ENCODE data around the gene VPS37D. TPM values are rescaled to one million over a fixed set of nuclear protein-coding genes. Genes with fewer than 3 reads are reported as not detected.
A peak's percentile ranks its signal among the peaks of the same experiment; 100 is the strongest.

Gene VPS37D
- total RNA-seq, 2 donors from 2014 or later: 0.92 to 1.2 TPM

- Histone ChIP-seq H3K36me3 (no peaks in the 10 kb centered on the region), H3K4me1 (ENCODE audit: control insufficient read depth in 1 of 2, low read depth in 2 of 2) (peaks cover 13 to 18% of the 10 kb centered on the region in 2 donors), H3K27me3 (replicated peaks; ENCODE audit: insufficient read depth) (peaks cover 15% of the 10 kb centered on the region), H3K4me3 (peak overlapping the region; percentile 70), H3K27ac (no peak overlapping the region), H3K9me3 (no peaks in the 10 kb centered on the region)
- ATAC-seq (ENCODE audit: insufficient number of reproducible peaks, low FRiP score, low read depth) (no peak), DNase-seq (ENCODE audit: low spot score) (no peak)
- TF ChIP-seq CTCF (IDR thresholded peaks at IDR 0.05): no peak
Observed at GRCh38 chr7:73622909-73623797, 44.5 kb upstream of the VPS37D start.

- no peak for TF ChIP-seq CTCF (IDR thresholded peaks at IDR 0.05)
- DNase-seq (ENCODE audit: low spot score): peak; percentile 40
Observed at GRCh38 chr7:73623798-73624668, 43.6 kb upstream of the VPS37D start, which contains the start of gene MLXIPL. TSS of gene MLXIPL (minus strand) at chr7:73624522. CDS start at chr7:73624492, 30 bp downstream.

GRCh38 chr7:73624669-73625001, 43.0 kb upstream of the VPS37D start:
- Histone ChIP-seq H3K27me3 (replicated peaks; ENCODE audit: insufficient read depth) (peaks cover 15% of the 10 kb centered on the region), H3K9me3 (no peaks in the 10 kb centered on the region), H3K4me3 (peak overlapping the region; percentile 70), H3K4me1 (ENCODE audit: control insufficient read depth in 1 of 2, low read depth in 2 of 2) (peaks cover 13 to 18% of the 10 kb centered on the region in 2 donors), H3K27ac (no peak overlapping the region), H3K36me3 (no peaks in the 10 kb centered on the region)
- no peak for TF ChIP-seq CTCF (IDR thresholded peaks at IDR 0.05)
- no peak for DNase-seq (ENCODE audit: low spot score)
- ATAC-seq (ENCODE audit: insufficient number of reproducible peaks, low FRiP score, low read depth): no peak

More at GRCh38 chr7:73623798-73624668, 43.6 kb upstream of the VPS37D start, which contains the start of gene MLXIPL:
- no peak for ATAC-seq (ENCODE audit: insufficient number of reproducible peaks, low FRiP score, low read depth)
- Histone ChIP-seq H3K9me3 (no peaks in the 10 kb centered on the region), H3K4me3 (peak within 1 kb of the TSS; percentile 70), H3K27me3 (replicated peaks; ENCODE audit: insufficient read depth) (peaks cover 15% of the 10 kb centered on the region), H3K36me3 (no peaks in the 10 kb centered on the region), H3K27ac (no peak within 1 kb of the TSS), H3K4me1 (ENCODE audit: control insufficient read depth in 1 of 2, low read depth in 2 of 2) (peaks cover 13 to 18% of the 10 kb centered on the region in 2 donors)

- Histone ChIP-seq H3K27me3 (replicated peaks; ENCODE audit: insufficient read depth) (peaks cover 15% of the 10 kb centered on the region), H3K4me1 (ENCODE audit: control insufficient read depth in 1 of 2, low read depth in 2 of 2) (peaks cover 13 to 18% of the 10 kb centered on the region in 2 donors), H3K4me3 (no peak overlapping the region), H3K27ac (no peak overlapping the region), H3K36me3 (no peaks in the 10 kb centered on the region), H3K9me3 (no peaks in the 10 kb centered on the region)
- DNase-seq (ENCODE audit: low spot score) (no peak), ATAC-seq (ENCODE audit: insufficient number of reproducible peaks, low FRiP score, low read depth) (no peak)
- no peak for TF ChIP-seq CTCF (IDR thresholded peaks at IDR 0.05)
Observed at GRCh38 chr7:73625276-73625675, 42.4 kb upstream of the VPS37D start.

GRCh38 chr7:73626814-73627213, 40.8 kb upstream of the VPS37D start:
- no peak for ATAC-seq (ENCODE audit: insufficient number of reproducible peaks, low FRiP score, low read depth)
- H3K27me3 ChIP-seq (replicated peaks; ENCODE audit: insufficient read depth): peaks cover 15% of the 10 kb centered on the region

More at GRCh38 chr7:73626814-73627213, 40.8 kb upstream of the VPS37D start:
- H3K27ac ChIP-seq: no peak overlapping the region
- no peaks in the 10 kb centered on the region for H3K9me3 ChIP-seq
- peaks cover 13 to 18% of the 10 kb centered on the region in 2 donors for H3K4me1 ChIP-seq (ENCODE audit: control insufficient read depth in 1 of 2, low read depth in 2 of 2)
- H3K36me3 ChIP-seq: no peaks in the 10 kb centered on the region
- no peak overlapping the region for H3K4me3 ChIP-seq
- TF ChIP-seq CTCF (IDR thresholded peaks at IDR 0.05): no peak
- no peak for DNase-seq (ENCODE audit: low spot score)

Data from thoracic aorta (tissue), 2 donors.